ENCODE data around the gene LCTL.

GRCh38 chr15:66560856-66561525 lies 4.8 kb downstream of the LCTL start:
- TF ChIP-seq EZH2 (IDR thresholded peaks at IDR 0.05; ENCODE audit: low read depth, low read length, severe bottlenecking) (no peak), ZNF274 (IDR thresholded peaks at IDR 0.05; ENCODE audit: borderline replicate concordance, extremely low read depth, low read length) (no peak), KDM1A (IDR thresholded peaks at IDR 0.05; ENCODE audit: borderline replicate concordance, low read length) (no peak), CTCF (IDR thresholded peaks at IDR 0.05; ENCODE audit: control extremely low read depth in 1 of 3, insufficient read depth in 1 of 3, low read depth in 1 of 3, low read length in 3 of 3) (no peak), SIX5 (IDR thresholded peaks at IDR 0.05; ENCODE audit: low read depth, low read length) (no peak), POLR2A (IDR thresholded peaks at IDR 0.05; ENCODE audit: control extremely low read depth in 1 of 2, low read depth in 2 of 2, low read length in 2 of 2) (no peak), ATF3 (IDR thresholded peaks at IDR 0.05; ENCODE audit: insufficient read depth, low read depth, low read length) (no peak), RFX5 (IDR thresholded peaks at IDR 0.05; ENCODE audit: borderline replicate concordance, low read depth, low read length) (no peak)

Measured in H1 (cell line).